ENCODE data around the gene SLC6A20. TPM values are rescaled to one million over a fixed set of nuclear protein-coding genes. Genes with fewer than 3 reads are reported as not detected.

The SLC6A20 gene
- total RNA-seq, 4 donors from 2014 or later = 62.9 to 106 (median 88.3) TPM; not detected in 1

DNA sequence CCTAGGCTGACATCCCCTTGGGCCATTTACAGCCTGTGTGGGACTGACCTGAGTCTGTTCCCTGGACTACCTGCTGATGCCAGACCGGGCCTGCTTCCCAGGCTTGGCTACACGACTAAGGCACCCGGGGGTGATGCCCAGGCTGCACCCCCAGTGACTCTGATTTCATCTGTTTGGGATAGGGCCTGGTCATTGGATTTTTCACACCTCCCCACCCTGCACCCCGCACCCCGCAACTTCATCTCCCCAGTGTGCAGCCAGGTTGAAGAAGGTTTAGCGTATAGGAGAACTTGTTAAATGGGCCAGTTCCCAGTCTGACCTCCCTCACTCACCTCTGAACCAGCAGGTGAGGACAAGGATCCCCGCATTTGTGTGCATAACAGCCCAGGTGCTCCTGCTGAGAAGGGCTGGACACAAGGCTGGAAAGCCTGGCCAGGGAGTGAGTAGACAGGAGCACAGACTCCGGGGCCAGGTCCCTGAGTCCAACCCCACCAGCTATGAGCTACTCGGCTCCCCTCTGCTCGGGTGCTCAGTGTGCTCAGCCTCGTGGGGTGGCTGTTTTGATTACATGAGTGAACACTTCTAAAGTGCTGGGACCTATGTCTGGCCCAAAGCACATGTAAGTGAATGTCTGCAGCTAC lies 18.5 kb downstream of the SLC6A20 start:
- DNase-seq = peak in 2 of 3 donors; percentile 37 to 41
- H3K9me3 ChIP-seq = no peaks in the 10 kb centered on the region
- peak overlapping the region in 1 of 4 donors; percentile 81 for H3K27ac ChIP-seq
- H3K27me3 ChIP-seq = no peaks in the 10 kb centered on the region
- no peak for TF ChIP-seq POLR2A (IDR thresholded peaks at IDR 0.05)
- no peak for TF ChIP-seq CTCF (IDR thresholded peaks at IDR 0.05)
- H3K4me1 ChIP-seq = peaks cover 0 to 47% (median 0%) of the 10 kb centered on the region in 4 donors
- no peaks in the 10 kb centered on the region for H3K36me3 ChIP-seq
- no peak overlapping the region for H3K4me3 ChIP-seq

DNA sequence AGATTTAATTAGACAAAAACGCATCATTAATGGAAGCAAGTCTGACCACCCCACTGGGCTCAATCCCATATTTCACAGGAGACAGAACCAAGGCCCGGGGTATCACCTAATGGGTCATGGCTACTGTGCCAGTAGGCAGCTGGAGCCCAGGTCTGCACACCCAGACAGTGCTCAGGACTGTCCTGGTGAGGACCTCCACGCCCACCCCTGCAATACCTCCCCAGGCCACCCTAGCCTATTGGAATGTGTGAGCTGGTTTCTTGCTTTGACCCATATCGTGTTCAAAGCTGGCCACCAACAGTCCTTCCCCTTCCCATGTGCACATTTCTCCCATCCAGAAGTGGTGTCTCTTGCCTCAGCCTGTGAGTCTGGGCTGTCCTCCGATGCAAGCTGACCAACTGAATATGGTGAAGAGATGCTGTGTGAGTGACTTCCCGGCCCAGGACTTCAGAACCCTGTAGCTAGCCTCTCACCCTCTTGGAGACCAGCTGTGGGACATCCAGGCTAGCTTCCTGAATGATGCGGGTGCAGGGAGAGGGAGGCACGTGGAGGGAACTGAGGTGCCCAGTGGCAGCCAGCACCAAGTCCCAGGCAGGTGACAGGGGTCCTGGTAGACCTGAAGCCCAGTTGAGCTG lies 19.1 kb downstream of the SLC6A20 start:
- DNase-seq = peak in 1 of 3 donors; percentile 31
- H3K9me3 ChIP-seq = no peaks in the 10 kb centered on the region
- no peak overlapping the region for H3K4me3 ChIP-seq
- TF ChIP-seq CTCF (IDR thresholded peaks at IDR 0.05) = no peak
- no peak for TF ChIP-seq POLR2A (IDR thresholded peaks at IDR 0.05)
- peaks cover 0 to 53% (median 0%) of the 10 kb centered on the region in 4 donors for H3K4me1 ChIP-seq
- no peaks in the 10 kb centered on the region for H3K36me3 ChIP-seq
- H3K27ac ChIP-seq = peak overlapping the region in 2 of 4 donors; percentile 73 to 81
- no peaks in the 10 kb centered on the region for H3K27me3 ChIP-seq

- DNase-seq = peak in 2 of 3 donors; percentile 47 to 59
- no peak for TF ChIP-seq CTCF (IDR thresholded peaks at IDR 0.05)
- no peak for TF ChIP-seq POLR2A (IDR thresholded peaks at IDR 0.05)
- no peaks in the 10 kb centered on the region for H3K27me3 ChIP-seq
- no peaks in the 10 kb centered on the region for H3K36me3 ChIP-seq
- peak overlapping the region in 3 of 4 donors; percentile 32 to 81 (median 73) for H3K27ac ChIP-seq
- H3K4me1 ChIP-seq = peaks cover 0 to 55% (median 0%) of the 10 kb centered on the region in 4 donors
- no peak overlapping the region for H3K4me3 ChIP-seq
- H3K9me3 ChIP-seq = no peaks in the 10 kb centered on the region
Observed at GRCh38 chr3:45776611-45777010, 19.7 kb downstream of the SLC6A20 start.

DNA sequence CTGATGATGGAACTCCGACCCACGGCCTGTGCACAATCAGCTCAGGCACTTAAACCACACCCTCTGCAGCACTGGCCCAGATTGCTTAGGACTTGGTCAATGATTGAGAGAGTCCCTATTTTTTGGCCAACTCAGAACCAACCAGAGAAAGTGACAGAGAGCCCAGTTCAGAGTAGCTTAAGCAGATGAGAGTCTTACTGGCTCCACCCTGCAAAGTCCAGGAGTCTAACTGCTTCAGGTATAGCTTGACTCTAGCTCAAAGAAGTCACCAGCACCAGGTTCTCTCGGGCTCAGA lies 20.1 kb downstream of the SLC6A20 start:
- Histone ChIP-seq H3K27ac (peak overlapping the region in 3 of 4 donors; percentile 36 to 81 (median 73)), H3K4me1 (peaks cover 0 to 55% (median 0%) of the 10 kb centered on the region in 4 donors), H3K27me3 (no peaks in the 10 kb centered on the region), H3K9me3 (no peaks in the 10 kb centered on the region), H3K4me3 (no peak overlapping the region), H3K36me3 (no peaks in the 10 kb centered on the region)
- TF ChIP-seq CTCF (IDR thresholded peaks at IDR 0.05) (no peak), POLR2A (IDR thresholded peaks at IDR 0.05) (peak in 1 of 2 donors; percentile 31)
- peak in 2 of 3 donors; percentile 69 to 79 for DNase-seq

GRCh38 chr3:45775571-45776300 lies 20.6 kb downstream of the SLC6A20 start:
- H3K27me3 ChIP-seq = no peaks in the 10 kb centered on the region
- H3K9me3 ChIP-seq = no peaks in the 10 kb centered on the region
- H3K36me3 ChIP-seq = no peaks in the 10 kb centered on the region
- H3K27ac ChIP-seq = peak overlapping the region in 3 of 4 donors; percentile 36 to 81 (median 73)
- no peak overlapping the region for H3K4me3 ChIP-seq
- H3K4me1 ChIP-seq = peaks cover 0 to 55% (median 0%) of the 10 kb centered on the region in 4 donors
- peak in 2 of 3 donors; percentile 44 to 48 for DNase-seq
- no peak for TF ChIP-seq POLR2A (IDR thresholded peaks at IDR 0.05)
- no peak for TF ChIP-seq CTCF (IDR thresholded peaks at IDR 0.05)

All from Peyer's patch (tissue), 4 donors.